ENCODE results near the gene MYO7B. TPM values are rescaled to one million over a fixed set of nuclear protein-coding genes. Genes with fewer than 3 reads are reported as not detected.

Gene MYO7B
- total RNA-seq, 2 donors from 2014 or later: 0.52 to 0.67 TPM

- no peaks in the 10 kb centered on the region for H3K27me3 ChIP-seq
- no peaks in the 10 kb centered on the region for H3K36me3 ChIP-seq
- H3K27ac ChIP-seq: no peak overlapping the region
- no peaks in the 10 kb centered on the region for H3K9me3 ChIP-seq
- no peak overlapping the region for H3K4me3 ChIP-seq
- no peaks in the 10 kb centered on the region for H3K4me1 ChIP-seq
- TF ChIP-seq CTCF (IDR thresholded peaks at IDR 0.05): no peak
- DNase-seq (ENCODE audit: low spot score): no peak
Measured at GRCh38 chr2:127585270-127585807, 49.9 kb downstream of the MYO7B start.

- no peaks in the 10 kb centered on the region for H3K36me3 ChIP-seq
- H3K27ac ChIP-seq: no peak overlapping the region
- TF ChIP-seq CTCF (IDR thresholded peaks at IDR 0.05): no peak
- H3K27me3 ChIP-seq: no peaks in the 10 kb centered on the region
- H3K9me3 ChIP-seq: no peaks in the 10 kb centered on the region
- DNase-seq (ENCODE audit: low spot score): no peak
- no peak overlapping the region for H3K4me3 ChIP-seq
- no peaks in the 10 kb centered on the region for H3K4me1 ChIP-seq
Measured at GRCh38 chr2:127586136-127586535, 50.7 kb downstream of the MYO7B start.

GRCh38 chr2:127586746-127587295 is 51.3 kb downstream of the MYO7B start:
- Histone ChIP-seq H3K27ac (no peak overlapping the region), H3K27me3 (no peaks in the 10 kb centered on the region), H3K4me1 (no peaks in the 10 kb centered on the region), H3K9me3 (no peaks in the 10 kb centered on the region), H3K4me3 (no peak overlapping the region), H3K36me3 (no peaks in the 10 kb centered on the region)
- no peak for TF ChIP-seq CTCF (IDR thresholded peaks at IDR 0.05)
- no peak for DNase-seq (ENCODE audit: low spot score)

GRCh38 chr2:127588241-127588640 is 52.8 kb downstream of the MYO7B start:
- H3K27me3 ChIP-seq: no peaks in the 10 kb centered on the region
- no peaks in the 10 kb centered on the region for H3K4me1 ChIP-seq
- H3K27ac ChIP-seq: no peak overlapping the region
- no peak for DNase-seq (ENCODE audit: low spot score)
- H3K36me3 ChIP-seq: no peaks in the 10 kb centered on the region
- no peak for TF ChIP-seq CTCF (IDR thresholded peaks at IDR 0.05)
- H3K4me3 ChIP-seq: no peak overlapping the region
- H3K9me3 ChIP-seq: no peaks in the 10 kb centered on the region

GRCh38 chr2:127589358-127589757 is 53.9 kb downstream of the MYO7B start:
- H3K27ac ChIP-seq: no peak overlapping the region
- H3K9me3 ChIP-seq: no peaks in the 10 kb centered on the region
- no peaks in the 10 kb centered on the region for H3K27me3 ChIP-seq
- H3K4me3 ChIP-seq: no peak overlapping the region
- no peak for TF ChIP-seq CTCF (IDR thresholded peaks at IDR 0.05)
- H3K36me3 ChIP-seq: no peaks in the 10 kb centered on the region
- H3K4me1 ChIP-seq: no peaks in the 10 kb centered on the region
- no peak for DNase-seq (ENCODE audit: low spot score)

- H3K4me3 ChIP-seq: no peak overlapping the region
- DNase-seq (ENCODE audit: low spot score): no peak
- no peaks in the 10 kb centered on the region for H3K27me3 ChIP-seq
- H3K4me1 ChIP-seq: no peaks in the 10 kb centered on the region
- H3K36me3 ChIP-seq: no peaks in the 10 kb centered on the region
- no peak for TF ChIP-seq CTCF (IDR thresholded peaks at IDR 0.05)
- H3K27ac ChIP-seq: no peak overlapping the region
- no peaks in the 10 kb centered on the region for H3K9me3 ChIP-seq
Measured at GRCh38 chr2:127589841-127590240, 54.4 kb downstream of the MYO7B start.

Data from right atrium auricular region (tissue), 2 donors.